A549 (cell line): ENCODE results near the gene ASNSD1.

Source experiments
- CEBPB ChIP-seq, 2 experiments: fragments of >200 bp in 1 of 2; sonication (Bioruptor Twin) in 1 of 2; formaldehyde crosslinking in 1 of 2; IDR thresholded peaks; 2 replicates each; pipeline ENCODE4 v1.6.1; 2012 to 2016
- CHD4 ChIP-seq: fragments of 200-600 bp; sonication (generic); IDR thresholded peaks from 2 replicates; pipeline ENCODE4 v1.6.1; 2016; ENCODE audit warnings: antibody characterized with exemption, mild to moderate bottlenecking, borderline replicate concordance
- ESRRA ChIP-seq: fragments of 150-350 bp; IDR thresholded peaks from 2 replicates; pipeline ENCODE4 v1.6.1; 2014; ENCODE audit warnings: mild to moderate bottlenecking, low read length, borderline replicate concordance
- MAFK ChIP-seq: fragments of 450-650 bp; IDR thresholded peaks from 2 replicates; pipeline ENCODE4 v1.6.1; 2014; ENCODE audit not compliant: partially characterized antibody
- POLR2A ChIP-seq: IDR thresholded peaks from 2 replicates; pipeline ENCODE4 v1.6.1; 2012; ENCODE audit warnings: mild to moderate bottlenecking, low read length
- RAD21 ChIP-seq, 2 experiments: fragments of >200 bp in 1 of 2; sonication (Bioruptor Twin) in 1 of 2; formaldehyde crosslinking in 1 of 2; IDR thresholded peaks in 1 of 2; conservative IDR thresholded peaks in 1 of 2; 2 replicates in 1 of 2; 3 replicates in 1 of 2; pipeline ENCODE4 v1.6.1; 2012 to 2018; ENCODE audit warnings: inconsistent platforms in 1 of 2
- TF ChIP-seq, protein P1 (sequence below): fragments of 200-600 bp; sonication (generic); IDR thresholded peaks from 2 replicates; pipeline ENCODE4 v1.6.1; 2016; ENCODE audit warnings: antibody characterized with exemption, mild to moderate bottlenecking, moderate library complexity
- TF ChIP-seq, protein P2 (sequence below): fragments of >200 bp; sonication (Bioruptor Twin); formaldehyde crosslinking; IDR thresholded peaks from 3 replicates; pipeline ENCODE4 v1.5.1; 2016
- TF ChIP-seq, protein P3 (sequence below): fragments of 450-650 bp; IDR thresholded peaks from 2 replicates; pipeline ENCODE4 v1.6.1; 2014; ENCODE audit warnings: antibody characterized with exemption
- TF ChIP-seq, protein P4 (sequence below): fragments of >200 bp; sonication (Bioruptor Twin); formaldehyde crosslinking; IDR thresholded peaks from 2 replicates; pipeline ENCODE4 v1.6.1; 2016
- TF ChIP-seq, protein P5 (sequence below): fragments of 150-350 bp; IDR thresholded peaks from 2 replicates; pipeline ENCODE4 v1.6.1; 2014; ENCODE audit warnings: low read depth, mild to moderate bottlenecking, low read length

DNA sequence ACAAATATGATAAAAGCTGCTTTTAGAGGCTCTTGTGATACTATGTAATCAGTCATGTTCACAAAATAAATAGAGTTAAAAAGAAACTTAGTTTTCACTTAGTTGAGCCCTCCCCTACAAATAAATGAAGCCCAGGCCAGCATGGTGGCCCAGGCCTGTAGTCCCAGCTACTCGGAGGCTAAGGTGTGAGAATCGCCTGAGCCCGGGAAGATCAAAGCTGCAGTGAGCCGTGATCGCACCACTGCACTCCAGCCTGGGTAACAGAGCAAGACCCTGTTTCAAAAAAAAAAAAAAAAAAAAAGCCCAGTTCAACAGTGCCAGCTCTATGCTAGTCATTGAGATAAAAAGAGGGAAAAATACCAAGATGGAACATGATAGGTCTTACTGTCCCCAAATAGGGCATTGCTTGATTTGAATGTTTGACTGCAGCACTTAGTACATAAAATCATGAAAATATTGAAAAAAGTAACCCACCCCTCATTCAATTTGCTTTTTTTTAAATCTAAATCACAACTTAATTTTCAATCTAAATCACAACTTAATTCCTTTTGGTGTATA is 1.5 kb downstream of the ASNSD1 start:
- TF ChIP-seq, protein P1, sequence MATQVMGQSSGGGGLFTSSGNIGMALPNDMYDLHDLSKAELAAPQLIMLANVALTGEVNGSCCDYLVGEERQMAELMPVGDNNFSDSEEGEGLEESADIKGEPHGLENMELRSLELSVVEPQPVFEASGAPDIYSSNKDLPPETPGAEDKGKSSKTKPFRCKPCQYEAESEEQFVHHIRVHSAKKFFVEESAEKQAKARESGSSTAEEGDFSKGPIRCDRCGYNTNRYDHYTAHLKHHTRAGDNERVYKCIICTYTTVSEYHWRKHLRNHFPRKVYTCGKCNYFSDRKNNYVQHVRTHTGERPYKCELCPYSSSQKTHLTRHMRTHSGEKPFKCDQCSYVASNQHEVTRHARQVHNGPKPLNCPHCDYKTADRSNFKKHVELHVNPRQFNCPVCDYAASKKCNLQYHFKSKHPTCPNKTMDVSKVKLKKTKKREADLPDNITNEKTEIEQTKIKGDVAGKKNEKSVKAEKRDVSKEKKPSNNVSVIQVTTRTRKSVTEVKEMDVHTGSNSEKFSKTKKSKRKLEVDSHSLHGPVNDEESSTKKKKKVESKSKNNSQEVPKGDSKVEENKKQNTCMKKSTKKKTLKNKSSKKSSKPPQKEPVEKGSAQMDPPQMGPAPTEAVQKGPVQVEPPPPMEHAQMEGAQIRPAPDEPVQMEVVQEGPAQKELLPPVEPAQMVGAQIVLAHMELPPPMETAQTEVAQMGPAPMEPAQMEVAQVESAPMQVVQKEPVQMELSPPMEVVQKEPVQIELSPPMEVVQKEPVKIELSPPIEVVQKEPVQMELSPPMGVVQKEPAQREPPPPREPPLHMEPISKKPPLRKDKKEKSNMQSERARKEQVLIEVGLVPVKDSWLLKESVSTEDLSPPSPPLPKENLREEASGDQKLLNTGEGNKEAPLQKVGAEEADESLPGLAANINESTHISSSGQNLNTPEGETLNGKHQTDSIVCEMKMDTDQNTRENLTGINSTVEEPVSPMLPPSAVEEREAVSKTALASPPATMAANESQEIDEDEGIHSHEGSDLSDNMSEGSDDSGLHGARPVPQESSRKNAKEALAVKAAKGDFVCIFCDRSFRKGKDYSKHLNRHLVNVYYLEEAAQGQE = no peak
- no peak for TF ChIP-seq CEBPB (IDR thresholded peaks at IDR 0.05)
- TF ChIP-seq, protein P2, sequence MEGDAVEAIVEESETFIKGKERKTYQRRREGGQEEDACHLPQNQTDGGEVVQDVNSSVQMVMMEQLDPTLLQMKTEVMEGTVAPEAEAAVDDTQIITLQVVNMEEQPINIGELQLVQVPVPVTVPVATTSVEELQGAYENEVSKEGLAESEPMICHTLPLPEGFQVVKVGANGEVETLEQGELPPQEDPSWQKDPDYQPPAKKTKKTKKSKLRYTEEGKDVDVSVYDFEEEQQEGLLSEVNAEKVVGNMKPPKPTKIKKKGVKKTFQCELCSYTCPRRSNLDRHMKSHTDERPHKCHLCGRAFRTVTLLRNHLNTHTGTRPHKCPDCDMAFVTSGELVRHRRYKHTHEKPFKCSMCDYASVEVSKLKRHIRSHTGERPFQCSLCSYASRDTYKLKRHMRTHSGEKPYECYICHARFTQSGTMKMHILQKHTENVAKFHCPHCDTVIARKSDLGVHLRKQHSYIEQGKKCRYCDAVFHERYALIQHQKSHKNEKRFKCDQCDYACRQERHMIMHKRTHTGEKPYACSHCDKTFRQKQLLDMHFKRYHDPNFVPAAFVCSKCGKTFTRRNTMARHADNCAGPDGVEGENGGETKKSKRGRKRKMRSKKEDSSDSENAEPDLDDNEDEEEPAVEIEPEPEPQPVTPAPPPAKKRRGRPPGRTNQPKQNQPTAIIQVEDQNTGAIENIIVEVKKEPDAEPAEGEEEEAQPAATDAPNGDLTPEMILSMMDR = no peak
- TF ChIP-seq, protein P3, sequence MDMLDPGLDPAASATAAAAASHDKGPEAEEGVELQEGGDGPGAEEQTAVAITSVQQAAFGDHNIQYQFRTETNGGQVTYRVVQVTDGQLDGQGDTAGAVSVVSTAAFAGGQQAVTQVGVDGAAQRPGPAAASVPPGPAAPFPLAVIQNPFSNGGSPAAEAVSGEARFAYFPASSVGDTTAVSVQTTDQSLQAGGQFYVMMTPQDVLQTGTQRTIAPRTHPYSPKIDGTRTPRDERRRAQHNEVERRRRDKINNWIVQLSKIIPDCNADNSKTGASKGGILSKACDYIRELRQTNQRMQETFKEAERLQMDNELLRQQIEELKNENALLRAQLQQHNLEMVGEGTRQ = no peak
- TF ChIP-seq, protein P4, sequence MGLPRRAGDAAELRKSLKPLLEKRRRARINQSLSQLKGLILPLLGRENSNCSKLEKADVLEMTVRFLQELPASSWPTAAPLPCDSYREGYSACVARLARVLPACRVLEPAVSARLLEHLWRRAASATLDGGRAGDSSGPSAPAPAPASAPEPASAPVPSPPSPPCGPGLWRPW = no peak
- TF ChIP-seq POLR2A = no peak
- TF ChIP-seq, protein P5, sequence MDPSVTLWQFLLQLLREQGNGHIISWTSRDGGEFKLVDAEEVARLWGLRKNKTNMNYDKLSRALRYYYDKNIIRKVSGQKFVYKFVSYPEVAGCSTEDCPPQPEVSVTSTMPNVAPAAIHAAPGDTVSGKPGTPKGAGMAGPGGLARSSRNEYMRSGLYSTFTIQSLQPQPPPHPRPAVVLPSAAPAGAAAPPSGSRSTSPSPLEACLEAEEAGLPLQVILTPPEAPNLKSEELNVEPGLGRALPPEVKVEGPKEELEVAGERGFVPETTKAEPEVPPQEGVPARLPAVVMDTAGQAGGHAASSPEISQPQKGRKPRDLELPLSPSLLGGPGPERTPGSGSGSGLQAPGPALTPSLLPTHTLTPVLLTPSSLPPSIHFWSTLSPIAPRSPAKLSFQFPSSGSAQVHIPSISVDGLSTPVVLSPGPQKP = no peak
- TF ChIP-seq RAD21 (conservative IDR thresholded peaks at IDR 0.05 in 1 of 2, IDR thresholded peaks at IDR 0.05 in 1 of 2) = no peak
- TF ChIP-seq CHD4 = no peak
- no peak for TF ChIP-seq ESRRA
- TF ChIP-seq MAFK = no peak
